Neuronal stem cell (in vitro differentiated cells): ENCODE measurements around the gene ASIC1.

Source experiments
- DNase-seq: peaks from one replicate; pipeline ENCODE4 v3.0.0-alpha.2; 2013; ENCODE audit warnings: low spot score
- H2AFZ ChIP-seq: one replicate; pipeline ENCODE4 v1.6.1; 2013; ENCODE audit warnings: mild to moderate bottlenecking, low read length, inconsistent platforms
- H2AK5ac ChIP-seq: 2 replicates; pipeline ENCODE4 v1.6.1; 2013; ENCODE audit warnings: low read depth, mild to moderate bottlenecking, inconsistent platforms, low read length, moderate library complexity, mixed read lengths
- H2BK120ac ChIP-seq: 2 replicates; pipeline ENCODE4 v1.6.1; 2013; ENCODE audit warnings: low read depth, mild to moderate bottlenecking, inconsistent platforms, low read length, moderate library complexity, mixed read lengths
- H2BK12ac ChIP-seq: one replicate; pipeline ENCODE4 v1.6.1; 2013; ENCODE audit warnings: low read length, inconsistent platforms
- H2BK15ac ChIP-seq: 2 replicates; pipeline ENCODE4 v1.6.1; 2013; ENCODE audit warnings: mild to moderate bottlenecking, low read length, inconsistent platforms, mixed read lengths
- H2BK5ac ChIP-seq: one replicate; pipeline ENCODE4 v1.6.1; 2013; ENCODE audit warnings: inconsistent platforms, mild to moderate bottlenecking, low read length, moderate library complexity
- H3K14ac ChIP-seq: one replicate; pipeline ENCODE4 v1.6.1; 2013; ENCODE audit warnings: low read length, inconsistent platforms
- H3K18ac ChIP-seq: 2 replicates; pipeline ENCODE4 v1.6.1; 2013; ENCODE audit warnings: low read length, inconsistent platforms
- H3K23ac ChIP-seq: 2 replicates; pipeline ENCODE4 v1.6.1; 2013; ENCODE audit warnings: low read depth, mild to moderate bottlenecking, mixed read lengths, low read length, inconsistent platforms; ENCODE audit not compliant: poor library complexity
- H3K27ac ChIP-seq: replicated peaks from 3 replicates; pipeline ENCODE4 v1.5.1; 2013; ENCODE audit warnings: low read length, inconsistent platforms
- H3K27me3 ChIP-seq, 3 experiments: 2 replicates each; pipeline ENCODE4 v1.6.1; 2013; ENCODE audit warnings: low read length in 3 of 3, mild to moderate bottlenecking in 2 of 3, inconsistent platforms in 1 of 3, low read depth in 1 of 3, mixed read lengths in 1 of 3, moderate library complexity in 1 of 3; ENCODE audit not compliant: control insufficient read depth in 3 of 3, insufficient read depth in 3 of 3
- H3K36me3 ChIP-seq, 2 donors: replicated peaks in 1 of 2; 2 replicates each; pipeline ENCODE4 v1.6.1; 2013; ENCODE audit warnings: low read length in 2 of 2; ENCODE audit not compliant: control insufficient read depth in 2 of 2, insufficient read depth in 2 of 2
- H3K4ac ChIP-seq: 2 replicates; pipeline ENCODE4 v1.6.1; 2013; ENCODE audit warnings: inconsistent platforms, mild to moderate bottlenecking, low read length, moderate library complexity
- H3K4me1 ChIP-seq, 2 donors: 1 replicate in 1 of 2; 2 replicates in 1 of 2; pipeline ENCODE4 v1.6.1; 2013; ENCODE audit warnings: low read length in 2 of 2, low read depth in 1 of 2; ENCODE audit not compliant: control insufficient read depth in 2 of 2, insufficient read depth in 1 of 2
- H3K4me2 ChIP-seq: one replicate; pipeline ENCODE4 v1.6.1; 2013; ENCODE audit warnings: mild to moderate bottlenecking, low read length, inconsistent platforms; ENCODE audit not compliant: insufficient read depth, poor library complexity, severe bottlenecking
- H3K4me3 ChIP-seq, 2 donors: 2 replicates each; pipeline ENCODE4 v1.5.1; 2013; ENCODE audit warnings: low read length in 2 of 2, mild to moderate bottlenecking in 2 of 2, inconsistent platforms in 1 of 2, moderate library complexity in 1 of 2
- H3K79me1 ChIP-seq: one replicate; pipeline ENCODE4 v1.6.1; 2013; ENCODE audit warnings: low read depth, mild to moderate bottlenecking, inconsistent platforms, low read length, moderate library complexity
- H3K9ac ChIP-seq: one replicate; pipeline ENCODE4 v1.6.1; 2013; ENCODE audit warnings: mild to moderate bottlenecking, low read depth, low read length, inconsistent platforms; ENCODE audit not compliant: poor library complexity
- H3K9me3 ChIP-seq, 2 donors: replicated peaks in 1 of 2; 2 replicates each; pipeline versions ENCODE3 to v1.6.1; 2013; ENCODE audit warnings: low read length in 2 of 2, mild to moderate bottlenecking in 2 of 2, inconsistent platforms in 1 of 2, low read depth in 1 of 2, mixed read lengths in 1 of 2, moderate library complexity in 1 of 2; ENCODE audit not compliant: control insufficient read depth in 2 of 2, insufficient read depth in 1 of 2
- H4K8ac ChIP-seq: one replicate; pipeline ENCODE4 v1.6.1; 2013; ENCODE audit warnings: low read depth, mild to moderate bottlenecking, inconsistent platforms, low read length, moderate library complexity
- H4K91ac ChIP-seq: one replicate; pipeline ENCODE4 v1.6.1; 2013; ENCODE audit warnings: low read length, low read depth, mild to moderate bottlenecking, inconsistent platforms; ENCODE audit not compliant: poor library complexity
- WGBS, 2 donors: extraction: QIAGEN DNeasy Blood & Tissue Kit; methylation state at CpG; one replicate each; pipeline ENCODE4 v1.1.7; 2013; ENCODE audit warnings: missing lambda C conversion rate in 2 of 2, mixed read lengths in 1 of 2; ENCODE audit not compliant: insufficient read length in 2 of 2, insufficient replicate concordance in 1 of 2; ENCODE audit errors: extremely low coverage in 2 of 2; 5-methylcytosine and 5-hydroxymethylcytosine counted together

The ASIC1 gene

GRCh38 chr12:50050119-50050385 lies 7.3 kb upstream of the ASIC1 start:
- Histone ChIP-seq H3K9ac (no peak overlapping the region), H3K4me3 (no peak overlapping the region), H3K36me3 (no peaks in the 10 kb centered on the region), H3K9me3 (no peaks in the 10 kb centered on the region), H3K14ac (no peak overlapping the region), H2AK5ac (peak overlapping the region; percentile 10), H3K4me2 (peak overlapping the region; percentile 23), H3K27ac (no peak overlapping the region), H3K4ac (no peak overlapping the region), H3K18ac (peak overlapping the region; percentile 89), H2BK5ac (peak overlapping the region; percentile 78), H4K8ac (peak overlapping the region; percentile 56), H2BK15ac (peak overlapping the region; percentile 74), H3K23ac (peak overlapping the region; percentile 2), H3K4me1 (peaks cover 11 to 14% of the 10 kb centered on the region in 2 donors), H4K91ac (no peak overlapping the region), H2BK120ac (no peak overlapping the region), H2BK12ac (no peak overlapping the region), H2AFZ (peak overlapping the region; percentile 96), H3K27me3 (peaks cover 0 to 37% (median 9%) of the 10 kb centered on the region in 3 experiments), H3K79me1 (no peaks in the 10 kb centered on the region)
- no CpG with 5 or more reads among the region's 3 CpGs for WGBS, 2 donors
- DNase-seq, result no peak

GRCh38 chr12:50050410-50051098 lies 6.8 kb upstream of the ASIC1 start:
- Histone ChIP-seq H2AFZ (peak overlapping the region; percentile 96), H3K27ac (peak overlapping the region; percentile 15), H3K4me2 (peak overlapping the region; percentile 23), H2AK5ac (peak overlapping the region; percentile 10), H2BK120ac (no peak overlapping the region), H2BK15ac (peak overlapping the region; percentile 74), H2BK5ac (peak overlapping the region; percentile 78), H3K27me3 (peaks cover 0 to 38% (median 9%) of the 10 kb centered on the region in 3 experiments), H3K4me1 (peaks cover 11 to 14% of the 10 kb centered on the region in 2 donors), H3K9ac (peak overlapping the region; percentile 55), H3K18ac (peak overlapping the region; percentile 89), H3K23ac (peak overlapping the region; percentile 2), H3K79me1 (no peaks in the 10 kb centered on the region), H3K9me3 (no peaks in the 10 kb centered on the region), H2BK12ac (peak overlapping the region; percentile 93), H4K8ac (peak overlapping the region; percentile 56), H3K4ac (no peak overlapping the region), H4K91ac (no peak overlapping the region), H3K36me3 (no peaks in the 10 kb centered on the region), H3K4me3 (peak overlapping the region; percentile 17 to 23), H3K14ac (no peak overlapping the region)
- WGBS, 2 donors, result no CpG with 5 or more reads among the region's 37 CpGs
- DNase-seq, result no peak

- no CpG with 5 or more reads among the region's 14 CpGs for WGBS, 2 donors
- H3K9me3 ChIP-seq, result no peaks in the 10 kb centered on the region
- H3K4ac ChIP-seq, result no peak overlapping the region
- H3K79me1 ChIP-seq, result no peaks in the 10 kb centered on the region
- H3K27me3 ChIP-seq, result peaks cover 0 to 45% (median 11%) of the 10 kb centered on the region in 3 experiments
- no peak for DNase-seq
- H3K18ac ChIP-seq, result peak overlapping the region; percentile 91
- no peak overlapping the region for H3K27ac ChIP-seq
- peak overlapping the region; percentile 72 for H2BK5ac ChIP-seq
- H2AK5ac ChIP-seq, result peak overlapping the region; percentile 57
- peak overlapping the region; percentile 99 for H2BK15ac ChIP-seq
- no peak overlapping the region for H3K9ac ChIP-seq
- no peak overlapping the region for H4K8ac ChIP-seq
- H3K23ac ChIP-seq, result no peak overlapping the region
- H2BK12ac ChIP-seq, result no peak overlapping the region
- peak overlapping the region; percentile 58 for H3K14ac ChIP-seq
- H3K36me3 ChIP-seq, result no peaks in the 10 kb centered on the region
- H2BK120ac ChIP-seq, result peak overlapping the region; percentile 43
- H3K4me2 ChIP-seq, result no peak overlapping the region
- peak overlapping the region; percentile 96 for H2AFZ ChIP-seq
- H4K91ac ChIP-seq, result no peak overlapping the region
- H3K4me3 ChIP-seq, result no peak overlapping the region
- peaks cover 11 to 14% of the 10 kb centered on the region in 2 donors for H3K4me1 ChIP-seq
Measured at GRCh38 chr12:50051101-50051806, 6.1 kb upstream of the ASIC1 start.

DNA sequence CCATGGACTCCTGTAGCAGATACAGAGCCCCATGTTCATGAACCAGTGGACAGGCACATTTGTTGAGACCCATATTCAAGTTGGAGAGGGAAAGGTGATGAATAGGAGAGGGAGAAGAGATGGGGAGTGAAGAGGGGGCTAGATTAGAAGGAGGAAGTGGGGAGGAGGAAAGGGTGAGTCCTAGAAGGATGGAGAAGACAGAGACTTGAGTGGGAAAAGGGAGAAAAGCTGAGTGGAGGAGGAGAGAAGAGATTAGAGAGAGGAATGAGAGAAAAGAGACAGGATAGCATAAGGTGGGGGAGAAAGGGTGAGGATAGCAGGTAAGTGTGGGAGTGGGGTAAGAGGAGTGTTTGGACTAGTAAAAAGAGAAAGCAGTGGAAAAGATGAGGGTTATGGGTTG lies 4.9 kb upstream of the ASIC1 start:
- Histone ChIP-seq H3K27me3 (peaks cover 0 to 50% (median 21%) of the 10 kb centered on the region in 3 experiments), H3K18ac (no peak overlapping the region), H3K79me1 (peaks cover 1% of the 10 kb centered on the region), H3K4me1 (peaks cover 17 to 20% of the 10 kb centered on the region in 2 donors), H2AFZ (no peak overlapping the region), H3K36me3 (no peaks in the 10 kb centered on the region), H3K9me3 (no peaks in the 10 kb centered on the region), H3K27ac (no peak overlapping the region), H3K23ac (no peak overlapping the region), H4K8ac (no peak overlapping the region), H3K4me3 (no peak overlapping the region), H3K9ac (no peak overlapping the region), H2BK12ac (no peak overlapping the region), H2BK15ac (no peak overlapping the region), H3K14ac (no peak overlapping the region), H3K4me2 (no peak overlapping the region), H3K4ac (no peak overlapping the region), H2BK120ac (no peak overlapping the region), H2AK5ac (no peak overlapping the region), H2BK5ac (no peak overlapping the region), H4K91ac (no peak overlapping the region)
- DNase-seq, result no peak
